ENCODE data around the gene SEC14L5. TPM values are rescaled to one million over a fixed set of nuclear protein-coding genes. Genes with fewer than 3 reads are reported as not detected.

The SEC14L5 gene
- total and polyA plus RNA-seq, 10 of the 15 experiments (the other 5 are each of a cell fraction or from before 2014, with no cell fraction given) = 0.01 TPM; not detected in 9

DNA sequence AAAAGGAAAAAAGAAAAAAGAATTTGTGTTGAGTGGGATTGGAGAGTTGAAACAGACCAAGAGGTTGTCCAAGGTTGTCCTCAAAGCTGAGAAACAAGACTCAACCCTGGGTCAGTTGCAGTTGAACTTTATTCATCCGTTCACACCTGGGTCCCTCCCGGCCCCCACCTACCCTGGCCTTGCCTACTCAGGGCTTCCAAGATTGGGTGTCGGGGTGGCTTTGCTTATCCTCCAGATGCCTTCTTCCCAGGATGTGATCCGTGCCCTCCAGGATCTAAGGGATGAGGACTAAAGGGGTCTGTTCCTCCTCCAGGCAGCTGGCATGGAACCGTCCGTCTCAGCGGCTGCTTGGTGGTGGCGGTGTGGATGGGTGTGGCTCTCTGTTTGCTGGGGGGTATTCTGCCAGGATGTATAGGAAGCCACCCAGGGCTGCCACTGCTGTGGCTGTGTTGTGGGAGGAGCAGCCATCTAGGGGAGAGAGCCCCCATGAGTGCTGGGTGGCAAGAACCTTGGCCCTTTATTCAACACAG, 85.9 kb downstream of the SEC14L5 start:
- ChIA-PET POLR2A (interaction anchor here (1.2 kb wide), 1 partner anchor 10 kb away, joined by 3 read pairs; the partner anchor contains the start of gene NAGPA), SMC1A (ENCODE audit: uncharacterized antibody, unreplicated experiment) (no interaction called here), RAD21 (ENCODE audit: unreplicated experiment) (no interaction called here), CTCF (interaction anchor here (1.6 kb wide), 1 partner anchor 12 kb away, joined by 4 read pairs; no protein-coding TSS in a partner anchor)
- Histone ChIP-seq H3K36me3 (ENCODE audit: control insufficient read depth in 2 of 2, insufficient read depth in 2 of 2, low read length in 1 of 2) (no peaks in the 10 kb centered on the region), H3K4me3 (no peak overlapping the region), H3K27me3 (replicated peaks in 1 of 2; ENCODE audit: control insufficient read depth in 2 of 2, insufficient read depth in 2 of 2, low read length in 1 of 2) (no peaks in the 10 kb centered on the region), H4K20me1 (ENCODE audit: control insufficient read depth, insufficient read depth) (no peaks in the 10 kb centered on the region), H3K79me2 (ENCODE audit: control insufficient read depth, insufficient read depth, low read length) (no peaks in the 10 kb centered on the region), H3K9ac (ENCODE audit: control insufficient read depth, insufficient read depth, low read length) (no peak overlapping the region), H3K27ac (ENCODE audit: control insufficient read depth, insufficient read depth) (no peak overlapping the region), H2AFZ (ENCODE audit: control insufficient read depth, low read depth, low read length) (no peak overlapping the region), H3K4me1 (ENCODE audit: control insufficient read depth, insufficient read depth, low read length) (peaks cover 26% of the 10 kb centered on the region), H3K4me2 (ENCODE audit: control insufficient read depth, insufficient read depth) (no peak overlapping the region), H3K9me3 (replicated peaks; ENCODE audit: control insufficient read depth, insufficient read depth, low read length) (no peaks in the 10 kb centered on the region; the same call in 1 of the 3 replicates)
- 86% methylated on average over 8 of the region's 8 CpGs for WGBS (ENCODE audit: insufficient coverage, insufficient replicate concordance, low lambda C conversion rate, missing lambda C conversion rate)
- FAIRE-seq (no peak), DNase-seq (ENCODE audit: low read depth, low spot score) (no peak), ATAC-seq (no peak)
- in situ Hi-C loops (cut with MboI) (no loop called here), intact Hi-C loops (cut with micrococcal nuclease; ENCODE audit: unreplicated experiment) (no loop called here)
- TF ChIP-seq RB1 (IDR thresholded peaks at IDR 0.05; ENCODE audit: borderline replicate concordance) (no peak), TCF3 (IDR thresholded peaks at IDR 0.05; ENCODE audit: borderline replicate concordance, insufficient read depth, low read depth, low read length) (no peak), NBN (IDR thresholded peaks at IDR 0.05) (no peak), JUND (IDR thresholded peaks at IDR 0.05; ENCODE audit: low read depth, low read length) (no peak), ETV6 (conservative IDR thresholded peaks at IDR 0.05 in 1 of 2, IDR thresholded peaks at IDR 0.05 in 1 of 2; ENCODE audit: borderline replicate concordance in 1 of 2, low read depth in 1 of 2) (no peak), STAT1 (conservative IDR thresholded peaks at IDR 0.05) (no peak), BCL11A (IDR thresholded peaks at IDR 0.05; ENCODE audit: low read depth, low read length) (no peak), ZNF622 (IDR thresholded peaks at IDR 0.05) (no peak), EZH2 (IDR thresholded peaks at IDR 0.05; ENCODE audit: borderline replicate concordance, control insufficient read depth, low read depth, low read length) (no peak), SUPT20H (IDR thresholded peaks at IDR 0.05; ENCODE audit: borderline replicate concordance, control insufficient read depth, low read depth, low read length) (no peak), TARDBP (IDR thresholded peaks at IDR 0.05; ENCODE audit: borderline replicate concordance) (no peak), ZNF687 (IDR thresholded peaks at IDR 0.05) (no peak), CREB1 (IDR thresholded peaks at IDR 0.05; ENCODE audit: low read depth) (no peak), KDM1A (IDR thresholded peaks at IDR 0.05; ENCODE audit: borderline replicate concordance) (no peak), ZZZ3 (IDR thresholded peaks at IDR 0.05; ENCODE audit: control insufficient read depth, insufficient read length, low read depth) (no peak)
- TF ChIP-seq, protein P1, sequence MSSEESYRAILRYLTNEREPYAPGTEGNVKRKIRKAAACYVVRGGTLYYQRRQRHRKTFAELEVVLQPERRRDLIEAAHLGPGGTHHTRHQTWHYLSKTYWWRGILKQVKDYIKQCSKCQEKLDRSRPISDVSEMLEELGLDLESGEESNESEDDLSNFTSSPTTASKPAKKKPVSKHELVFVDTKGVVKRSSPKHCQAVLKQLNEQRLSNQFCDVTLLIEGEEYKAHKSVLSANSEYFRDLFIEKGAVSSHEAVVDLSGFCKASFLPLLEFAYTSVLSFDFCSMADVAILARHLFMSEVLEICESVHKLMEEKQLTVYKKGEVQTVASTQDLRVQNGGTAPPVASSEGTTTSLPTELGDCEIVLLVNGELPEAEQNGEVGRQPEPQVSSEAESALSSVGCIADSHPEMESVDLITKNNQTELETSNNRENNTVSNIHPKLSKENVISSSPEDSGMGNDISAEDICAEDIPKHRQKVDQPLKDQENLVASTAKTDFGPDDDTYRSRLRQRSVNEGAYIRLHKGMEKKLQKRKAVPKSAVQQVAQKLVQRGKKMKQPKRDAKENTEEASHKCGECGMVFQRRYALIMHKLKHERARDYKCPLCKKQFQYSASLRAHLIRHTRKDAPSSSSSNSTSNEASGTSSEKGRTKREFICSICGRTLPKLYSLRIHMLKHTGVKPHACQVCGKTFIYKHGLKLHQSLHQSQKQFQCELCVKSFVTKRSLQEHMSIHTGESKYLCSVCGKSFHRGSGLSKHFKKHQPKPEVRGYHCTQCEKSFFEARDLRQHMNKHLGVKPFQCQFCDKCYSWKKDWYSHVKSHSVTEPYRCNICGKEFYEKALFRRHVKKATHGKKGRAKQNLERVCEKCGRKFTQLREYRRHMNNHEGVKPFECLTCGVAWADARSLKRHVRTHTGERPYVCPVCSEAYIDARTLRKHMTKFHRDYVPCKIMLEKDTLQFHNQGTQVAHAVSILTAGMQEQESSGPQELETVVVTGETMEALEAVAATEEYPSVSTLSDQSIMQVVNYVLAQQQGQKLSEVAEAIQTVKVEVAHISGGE (CRISPR knock-in tag; IDR thresholded peaks at IDR 0.05) = no peak
- TF ChIP-seq, protein P2, sequence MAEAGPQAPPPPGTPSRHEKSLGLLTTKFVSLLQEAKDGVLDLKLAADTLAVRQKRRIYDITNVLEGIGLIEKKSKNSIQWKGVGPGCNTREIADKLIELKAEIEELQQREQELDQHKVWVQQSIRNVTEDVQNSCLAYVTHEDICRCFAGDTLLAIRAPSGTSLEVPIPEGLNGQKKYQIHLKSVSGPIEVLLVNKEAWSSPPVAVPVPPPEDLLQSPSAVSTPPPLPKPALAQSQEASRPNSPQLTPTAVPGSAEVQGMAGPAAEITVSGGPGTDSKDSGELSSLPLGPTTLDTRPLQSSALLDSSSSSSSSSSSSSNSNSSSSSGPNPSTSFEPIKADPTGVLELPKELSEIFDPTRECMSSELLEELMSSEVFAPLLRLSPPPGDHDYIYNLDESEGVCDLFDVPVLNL (IDR thresholded peaks at IDR 0.05; ENCODE audit: low read depth, low read length) = no peak
- no TSS peak for BruUV-seq (replicated peaks)

Data from GM12878 (cell line).